GM21367 (cell line): ENCODE measurements around the gene RTL10.

ENCODE experiments used
- ATAC-seq: cut with Tn5 transposase; IDR thresholded peaks from one replicate; pipeline ENCODE4 v1.9.1; 2021; ENCODE audit not compliant: unreplicated experiment

RTL10 gene

DNA sequence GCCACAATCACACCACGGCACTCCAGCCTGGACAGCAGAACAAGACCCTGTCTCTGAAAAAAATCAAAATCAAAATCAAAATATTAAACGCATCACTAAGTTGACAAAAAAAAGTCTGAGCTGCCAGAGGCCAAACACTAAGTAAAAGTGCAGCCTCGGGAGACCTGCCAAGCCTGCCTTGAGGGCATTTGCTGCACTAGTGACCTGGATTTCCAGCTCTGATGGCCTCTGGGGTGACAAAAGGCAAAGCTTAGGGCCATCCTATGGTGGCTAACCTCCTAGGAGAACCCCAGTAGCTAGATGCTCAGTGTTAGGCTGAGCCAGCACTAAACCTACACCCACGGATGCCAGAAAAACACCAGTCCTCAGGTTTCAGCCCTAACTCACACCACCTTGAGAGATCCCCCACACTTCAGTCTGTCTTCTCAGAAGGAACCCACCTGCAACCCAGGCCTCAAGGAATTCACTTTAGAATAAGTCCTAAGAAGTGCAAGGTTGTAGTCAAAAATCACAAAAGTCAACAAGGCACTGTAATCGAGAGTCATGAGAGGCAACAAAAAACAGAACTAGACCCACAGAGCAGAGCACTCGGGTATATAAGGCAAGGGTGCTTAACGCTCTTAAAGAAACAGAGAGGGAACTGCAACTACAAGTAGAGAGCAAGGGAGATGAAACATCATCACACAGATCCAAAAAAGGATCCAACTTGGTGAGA, 28.6 kb downstream of the RTL10 start:
- ATAC-seq: no peak

DNA sequence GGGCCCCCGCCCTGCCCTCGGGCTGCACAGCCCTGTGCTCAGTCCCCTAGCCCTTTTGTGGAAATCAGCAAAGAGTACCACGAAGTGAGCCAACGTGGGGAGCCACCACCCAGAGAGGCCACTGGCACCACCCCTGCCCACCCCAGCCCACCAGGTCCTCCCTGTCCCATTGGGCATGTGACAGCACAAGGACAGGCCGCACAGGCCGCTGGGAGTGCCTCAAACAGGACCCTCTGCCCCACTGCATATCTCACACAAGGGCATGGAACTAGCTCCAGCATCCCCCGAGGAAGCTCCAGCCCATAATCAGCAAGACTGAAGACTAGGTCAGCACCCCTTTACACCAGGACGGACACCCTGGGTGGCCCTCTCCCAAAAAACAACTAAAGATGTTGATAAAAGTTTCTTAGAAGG, 29.7 kb downstream of the RTL10 start:
- ATAC-seq: no peak

DNA sequence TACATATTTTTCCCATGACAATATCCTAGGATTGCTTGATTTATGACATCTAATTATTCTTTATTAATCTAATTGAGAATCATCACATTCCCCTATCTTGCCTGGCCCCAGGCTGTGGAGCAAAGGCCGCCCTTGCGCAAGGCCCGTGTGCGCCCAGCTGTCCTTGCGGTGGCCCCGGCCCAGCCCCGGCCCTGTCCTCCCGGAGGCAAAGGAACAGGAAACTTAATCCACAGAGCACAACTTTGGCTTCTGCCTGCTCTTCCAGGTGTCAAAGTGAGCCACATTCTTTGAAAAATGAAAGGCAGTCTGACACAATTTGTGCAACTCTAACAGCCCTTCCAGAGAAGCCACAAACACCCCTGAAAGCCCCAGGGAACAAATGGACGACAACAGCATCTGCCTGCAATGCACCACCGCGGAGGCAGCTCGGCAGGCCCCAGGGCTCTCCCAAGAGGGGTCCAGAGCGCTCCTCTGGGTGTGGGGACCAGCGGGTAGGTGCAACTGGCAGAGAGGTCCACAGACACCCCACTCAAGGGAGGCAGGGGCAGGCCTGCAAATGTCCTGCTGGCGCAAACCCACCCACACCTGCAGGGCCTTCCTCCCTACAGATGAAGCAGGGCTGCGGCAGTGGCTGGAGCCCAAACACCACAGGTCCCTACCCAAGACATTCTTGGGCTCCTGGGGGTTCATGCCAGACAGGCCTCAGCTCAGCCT, 30.3 kb downstream of the RTL10 start:
- ATAC-seq: no peak

DNA sequence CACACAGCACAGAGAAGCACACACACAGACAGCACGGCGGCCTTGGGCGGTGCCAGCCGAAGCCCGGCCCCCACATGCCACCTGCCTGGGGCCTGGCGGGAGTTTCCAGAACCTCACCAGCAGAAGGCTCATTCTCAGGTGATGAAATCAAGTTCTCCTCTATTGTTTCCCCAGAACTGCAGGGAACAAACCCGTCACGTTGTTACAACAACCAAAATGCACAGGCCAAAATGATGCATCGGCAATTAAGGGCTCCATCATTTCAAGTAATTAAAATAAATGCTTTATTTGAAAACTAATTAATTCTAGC, 30.8 kb downstream of the RTL10 start:
- ATAC-seq: no peak

DNA sequence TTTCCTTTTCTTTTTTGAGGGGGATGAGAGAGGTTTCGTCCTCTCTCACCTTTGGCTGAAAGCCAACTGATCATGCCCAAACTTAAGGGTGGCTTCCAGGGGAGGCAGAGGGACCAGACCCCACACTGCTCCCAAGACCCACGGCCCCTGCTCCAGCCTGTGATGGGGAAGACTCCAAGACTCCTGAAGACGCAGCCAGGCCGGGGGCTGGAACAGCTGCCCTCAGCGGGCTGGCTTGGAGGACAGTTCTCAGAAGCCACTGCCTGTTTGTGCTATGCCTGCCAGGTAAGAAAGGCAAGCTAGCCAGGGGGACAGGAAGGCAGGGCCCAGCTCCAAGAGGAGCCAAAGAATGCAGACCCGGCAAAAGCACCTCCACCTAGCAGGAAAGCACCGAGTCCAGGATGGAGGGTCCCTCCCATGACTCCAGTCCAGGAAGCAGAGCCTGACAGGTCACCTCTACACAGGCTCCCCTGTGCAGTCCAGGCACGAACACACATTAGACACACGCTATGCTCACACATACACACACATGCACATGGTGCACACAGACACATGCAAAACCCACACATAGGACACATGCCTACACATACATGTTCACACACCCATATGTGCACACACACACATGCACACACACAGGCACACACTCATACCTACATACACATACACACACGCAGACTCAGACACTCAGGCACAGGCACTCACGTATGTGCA, 31.3 kb downstream of the RTL10 start:
- ATAC-seq: no peak

DNA sequence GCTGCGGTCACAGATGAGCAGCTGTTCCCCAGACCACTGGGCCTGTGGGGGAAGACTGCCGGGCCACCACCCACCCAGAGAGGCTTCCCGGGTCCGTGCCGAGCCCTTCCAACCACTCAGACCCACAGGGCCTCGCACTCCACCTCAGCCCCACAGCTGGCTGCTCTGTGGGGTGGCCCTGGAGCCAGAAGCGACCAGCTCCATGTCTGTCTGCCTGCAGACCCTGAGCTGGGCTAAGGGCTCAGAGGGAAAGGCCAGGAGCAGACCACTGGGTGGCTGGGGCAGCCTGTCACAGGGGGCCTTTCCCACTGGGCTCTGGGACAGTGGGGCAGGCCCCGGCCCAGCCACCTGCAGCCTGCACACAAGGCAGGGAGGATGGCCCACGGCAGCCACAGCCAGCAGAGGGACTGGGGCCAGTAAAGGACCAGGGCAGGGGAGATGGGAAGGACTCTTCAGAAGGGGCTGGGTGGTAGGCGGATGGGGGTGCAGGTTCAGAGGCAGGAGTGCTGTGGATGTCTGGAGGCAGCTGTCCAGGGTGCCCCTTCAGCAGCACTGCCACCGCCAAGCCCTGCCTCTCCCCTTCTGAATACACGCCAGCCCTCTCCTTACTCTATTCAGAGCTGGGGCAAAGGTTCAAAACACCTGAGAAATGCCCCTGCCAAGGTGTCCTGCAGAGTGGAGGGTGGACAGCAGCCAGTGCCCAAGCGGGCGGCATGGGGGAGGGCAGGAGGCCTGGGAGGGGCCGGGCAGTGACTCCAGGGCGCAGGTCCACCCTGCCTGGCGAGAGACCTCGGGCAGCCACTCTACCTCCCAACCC, 32.2 kb downstream of the RTL10 start:
- ATAC-seq: no peak

DNA sequence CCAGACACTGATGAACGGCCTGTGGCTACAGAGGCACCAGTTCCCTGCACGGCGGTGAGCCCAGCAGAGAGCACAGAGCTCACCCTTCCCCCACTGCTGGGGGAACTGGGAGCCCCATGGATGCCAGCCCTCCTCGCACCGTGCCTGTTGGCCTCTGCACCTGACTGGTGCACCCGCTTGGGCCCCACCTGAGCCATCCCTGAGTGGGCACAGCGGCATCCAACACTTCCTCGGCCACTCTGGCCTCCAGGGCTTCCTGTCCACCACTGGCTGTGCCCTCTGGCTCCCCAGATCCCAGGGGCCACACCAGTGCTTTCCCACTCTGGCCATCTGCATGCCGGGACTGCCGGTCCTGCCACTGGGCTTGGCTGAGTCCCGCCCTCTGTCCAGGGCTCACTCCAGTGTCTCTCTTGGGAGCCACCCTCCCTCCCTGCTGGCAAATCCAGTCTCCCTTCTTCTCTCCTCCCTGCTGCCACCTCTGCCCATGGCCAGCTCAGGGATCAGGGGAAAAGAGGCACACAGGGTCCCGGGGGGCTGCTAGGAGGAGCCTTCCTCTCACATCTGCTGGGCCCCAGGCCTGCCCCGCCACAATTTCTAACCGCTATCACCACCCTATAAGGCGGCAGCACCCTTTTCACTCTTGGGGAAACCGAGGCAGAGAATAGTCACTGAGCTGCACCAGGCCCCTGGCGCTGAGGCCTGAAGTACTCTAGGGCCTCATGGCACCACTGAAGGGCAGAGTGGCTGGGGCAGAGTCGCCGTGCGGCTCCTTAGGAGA, 33.0 kb downstream of the RTL10 start:
- no peak for ATAC-seq

DNA sequence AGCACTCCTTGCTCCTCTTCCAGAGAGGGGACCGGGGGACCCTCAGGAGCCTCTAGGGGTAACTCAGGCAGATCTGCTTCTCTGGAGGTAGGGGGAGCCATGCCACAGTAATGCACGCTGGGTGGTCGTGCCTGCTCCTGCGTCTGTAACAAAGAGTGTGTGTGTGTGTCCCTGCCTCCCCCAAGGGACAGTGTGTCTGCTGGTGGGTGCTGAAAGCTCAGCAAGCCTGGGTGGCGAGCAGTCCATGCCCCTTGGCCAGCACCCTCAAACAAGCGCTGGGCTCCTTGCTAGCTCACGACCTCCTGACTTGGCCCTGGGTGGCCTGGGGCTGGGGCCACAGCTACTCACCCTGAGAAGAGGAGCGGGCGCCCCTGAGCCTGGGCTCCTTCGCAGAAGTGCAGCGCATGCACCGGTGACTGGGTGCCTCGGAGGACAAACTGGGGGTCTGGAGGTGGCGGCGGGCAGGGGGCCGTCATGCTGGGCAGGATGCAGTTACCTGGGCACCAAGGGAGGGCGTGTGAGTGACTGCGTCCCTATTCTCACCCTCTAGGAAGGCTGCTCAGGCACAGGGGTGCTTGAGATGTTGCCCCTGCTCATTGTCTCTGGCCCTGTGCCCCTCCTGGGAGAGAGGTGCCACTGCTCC, 33.7 kb downstream of the RTL10 start:
- no peak for ATAC-seq

DNA sequence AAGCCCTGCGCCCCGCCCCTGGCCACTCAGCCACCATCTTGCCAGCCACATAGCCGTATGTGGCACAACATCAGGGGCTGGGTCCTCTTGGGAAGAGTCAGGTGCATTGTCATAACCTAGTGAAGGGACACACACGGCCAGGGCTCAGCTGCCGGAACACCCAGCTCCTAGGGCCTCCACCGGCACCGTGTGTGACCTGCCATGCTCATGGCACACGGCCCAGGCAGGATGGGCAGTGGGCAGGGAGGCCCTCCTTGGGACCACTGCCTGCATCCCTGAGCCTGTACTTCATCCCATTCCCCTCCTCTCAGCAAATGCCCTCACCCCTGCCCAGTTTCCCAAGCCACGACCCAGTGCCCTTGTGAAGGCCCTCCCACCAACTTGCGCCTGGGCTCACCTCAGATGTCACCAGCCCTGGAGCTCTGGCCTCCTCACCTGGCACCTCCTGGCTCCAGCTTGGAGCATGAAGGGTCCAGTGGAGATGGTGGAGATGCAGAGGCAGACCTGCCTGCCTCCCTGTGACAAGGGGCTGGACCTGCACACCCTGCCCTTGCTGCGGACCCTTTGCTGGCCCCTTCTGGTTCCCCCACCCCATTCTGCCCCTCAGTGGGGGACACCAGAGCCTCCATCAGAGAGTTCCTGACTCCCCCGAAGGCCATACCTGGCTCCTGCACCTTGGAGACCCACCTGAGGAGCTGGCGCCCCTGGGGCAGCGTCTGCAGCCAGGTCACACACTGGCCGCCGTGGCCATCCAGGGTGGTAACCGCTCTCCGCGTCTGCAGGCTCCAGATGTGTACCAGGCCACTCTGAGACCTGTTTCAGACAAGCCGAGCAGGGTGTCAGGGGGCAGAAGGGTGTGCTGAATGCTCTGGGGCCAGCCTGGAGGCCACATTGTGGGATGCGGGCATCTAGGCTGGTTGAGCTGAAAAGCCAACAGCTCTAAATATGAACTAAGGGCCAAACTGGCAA, 34.5 kb downstream of the RTL10 start:
- ATAC-seq: no peak

DNA sequence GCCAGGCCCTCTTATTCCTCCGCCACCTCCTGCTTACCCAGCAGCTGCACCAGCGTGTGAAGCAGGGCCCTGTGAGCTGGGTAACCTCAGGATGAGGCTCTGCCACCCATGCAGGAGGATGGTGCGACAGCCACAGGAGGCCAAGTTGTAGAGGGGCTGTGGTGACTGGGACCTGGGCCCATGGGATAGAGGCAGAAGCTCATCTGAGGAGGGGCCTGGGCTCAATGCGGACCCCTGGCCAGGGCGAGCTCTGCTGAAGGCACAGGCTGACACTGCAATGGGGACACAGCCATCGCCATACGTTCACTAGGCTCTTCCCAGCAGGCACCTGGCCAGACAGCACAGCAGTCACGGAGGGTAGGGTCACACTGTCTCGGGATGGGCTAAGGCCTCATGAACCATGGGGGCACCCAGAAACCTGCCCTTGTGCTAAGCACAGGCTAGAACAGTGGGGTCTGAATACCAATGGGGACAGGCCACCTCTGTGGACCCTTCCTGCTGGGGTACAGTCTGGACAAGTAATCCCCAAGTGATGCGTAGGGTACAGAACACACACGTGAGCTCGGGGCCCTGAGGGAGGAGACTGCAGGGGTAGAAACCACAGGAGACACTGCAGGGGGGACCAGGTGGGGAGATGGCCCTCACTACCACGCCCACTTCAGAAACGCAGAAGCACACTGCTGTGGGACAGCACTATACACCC, 35.3 kb downstream of the RTL10 start:
- ATAC-seq: no peak

DNA sequence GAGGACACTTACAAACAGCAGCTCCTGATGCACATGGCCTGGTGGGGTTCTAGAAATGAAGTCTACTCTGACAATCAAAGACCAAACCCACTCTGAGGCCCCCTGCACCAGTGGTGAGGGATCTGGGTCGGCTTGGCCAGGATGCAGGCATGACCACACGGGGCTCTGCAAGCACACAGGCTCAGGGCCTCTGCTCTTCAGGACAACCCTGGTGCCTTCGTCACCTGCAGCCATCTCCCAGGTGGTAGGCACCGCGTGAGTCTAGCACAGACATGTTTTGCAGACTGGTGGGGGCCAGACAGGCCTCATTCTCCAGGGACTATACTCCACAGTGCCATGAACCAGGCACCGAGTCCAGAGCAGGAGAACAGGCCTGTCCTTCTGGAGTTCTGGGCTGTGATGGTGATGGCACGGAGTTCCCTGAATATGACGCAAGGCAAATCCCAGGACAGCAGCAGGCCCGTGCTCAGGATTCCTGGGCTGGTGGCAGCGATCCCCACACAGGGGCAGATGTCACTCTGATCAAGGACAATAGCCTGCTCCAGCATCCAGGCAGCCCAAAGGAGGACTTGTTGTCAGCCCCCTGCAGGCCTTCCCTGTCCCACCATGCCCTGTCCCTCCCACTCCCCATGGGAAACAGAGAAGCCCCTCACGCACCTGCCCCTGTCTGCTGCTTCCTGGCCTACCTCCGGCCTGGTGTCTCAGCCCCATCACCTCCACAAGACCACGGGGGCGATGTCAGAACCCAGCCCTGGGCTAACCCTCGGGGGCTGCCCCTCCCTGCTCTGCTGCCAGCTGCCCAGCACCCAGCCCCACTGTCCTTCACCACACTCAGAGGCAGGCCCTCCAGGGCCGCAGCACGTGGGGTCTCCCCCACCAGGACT, 36.1 kb downstream of the RTL10 start:
- no peak for ATAC-seq

DNA sequence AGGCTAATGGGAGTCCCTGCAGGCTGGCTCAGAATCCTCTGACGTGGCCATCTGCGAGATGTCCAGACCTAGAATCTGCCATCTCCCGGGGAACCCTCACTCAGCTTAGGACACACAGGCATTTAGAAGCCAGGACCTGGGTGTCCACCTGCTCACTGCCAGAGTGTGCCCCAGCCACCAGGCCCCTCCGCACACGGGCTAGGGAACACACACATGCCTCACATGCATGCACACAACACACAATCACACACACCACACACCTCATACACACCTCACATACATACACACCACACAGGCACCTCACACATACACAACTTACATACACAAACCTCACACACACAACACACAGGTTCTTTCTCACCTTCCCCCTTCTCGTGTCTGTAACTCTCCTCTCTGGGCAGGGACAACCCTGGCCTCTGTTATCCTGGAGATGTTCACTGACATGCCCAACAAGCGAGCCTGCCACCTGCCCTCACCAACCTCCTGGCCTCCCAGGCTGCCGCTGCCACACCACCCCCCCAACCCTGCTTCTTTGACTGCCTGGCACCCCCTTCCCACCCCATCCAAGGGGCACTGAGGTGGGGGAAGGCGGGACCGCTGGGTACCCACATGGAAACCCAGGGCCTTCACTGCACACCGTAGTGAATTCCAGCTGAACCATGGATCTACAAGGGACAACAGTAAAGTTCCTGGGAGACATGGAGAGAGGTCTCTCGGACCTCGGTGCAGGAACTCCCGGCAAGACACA, 38.1 kb downstream of the RTL10 start:
- no peak for ATAC-seq

DNA sequence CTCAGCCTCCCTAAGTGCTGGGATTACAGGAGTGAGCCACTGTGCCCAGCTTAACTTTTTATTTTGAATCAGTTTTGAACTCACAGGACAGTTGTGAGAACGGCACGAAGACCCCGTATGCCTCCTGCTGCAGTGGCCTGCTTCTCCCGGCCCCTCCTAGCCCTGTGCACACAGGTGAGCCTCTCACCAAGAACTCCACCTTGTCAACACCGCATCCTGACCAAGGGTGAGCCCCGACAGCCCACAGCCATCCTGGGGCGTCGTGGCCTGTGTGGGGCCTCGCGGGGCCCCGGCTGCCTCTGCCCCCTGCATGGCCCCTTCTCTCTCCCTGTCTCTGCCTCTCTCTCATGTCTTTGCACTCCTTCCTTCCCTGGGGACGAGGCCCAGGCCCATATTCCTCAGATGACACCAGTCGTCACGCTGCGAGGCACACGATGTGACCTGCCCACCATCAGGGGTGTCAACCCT, 38.8 kb downstream of the RTL10 start:
- no peak for ATAC-seq

DNA sequence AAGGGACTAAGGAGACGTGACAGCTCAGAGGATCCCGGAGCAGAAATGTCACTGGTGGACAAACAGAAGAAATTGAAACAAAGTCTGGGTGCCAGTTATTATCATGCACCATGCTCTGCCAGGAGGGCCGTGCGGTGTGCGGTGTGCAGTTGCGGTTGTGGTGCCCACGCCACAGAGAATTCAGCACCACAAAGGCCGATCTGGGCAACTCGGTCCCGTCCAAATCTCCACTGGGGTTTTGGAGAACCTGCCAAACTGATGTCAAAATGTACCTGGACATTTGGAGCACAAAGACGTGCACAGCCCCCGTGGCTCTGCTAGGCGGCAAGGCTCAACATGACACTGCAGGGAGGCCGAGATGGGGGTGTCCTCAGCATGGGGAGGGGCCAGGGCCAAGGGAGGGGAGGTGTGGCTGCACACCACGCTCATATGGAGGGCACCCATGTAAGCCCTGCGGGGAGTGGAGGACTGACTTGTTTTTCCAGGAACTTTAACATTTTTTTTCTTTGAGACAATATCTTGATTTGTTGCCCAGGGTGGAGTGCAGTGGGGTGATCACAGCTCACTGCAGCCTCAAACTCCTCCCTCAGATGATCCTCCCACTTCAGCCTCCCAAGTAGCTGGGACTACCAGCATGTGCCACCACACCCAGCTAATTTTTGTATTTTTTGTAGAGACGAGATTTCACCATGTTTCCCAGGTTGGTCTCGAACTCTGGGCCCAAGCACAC, 39.4 kb downstream of the RTL10 start:
- no peak for ATAC-seq

DNA sequence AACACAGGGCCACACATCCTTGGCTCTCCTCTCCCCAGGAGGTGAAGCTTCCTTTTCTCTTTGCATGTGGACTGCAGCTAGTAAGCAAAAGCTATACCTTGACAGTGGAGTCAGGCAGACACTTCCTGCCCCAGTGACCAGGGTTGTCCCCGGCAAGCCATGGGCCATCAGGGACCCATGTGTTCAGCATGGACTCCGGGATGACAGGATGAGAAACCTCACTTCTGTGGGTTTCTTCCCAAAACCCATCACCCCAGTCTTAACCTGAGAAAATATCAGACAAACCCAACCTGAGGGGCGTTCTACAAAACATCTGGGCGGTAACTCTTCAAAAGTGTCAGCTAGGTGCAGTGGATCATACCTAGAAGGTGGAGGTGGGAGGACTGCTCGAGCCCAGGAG, 40.2 kb downstream of the RTL10 start:
- ATAC-seq: no peak

DNA sequence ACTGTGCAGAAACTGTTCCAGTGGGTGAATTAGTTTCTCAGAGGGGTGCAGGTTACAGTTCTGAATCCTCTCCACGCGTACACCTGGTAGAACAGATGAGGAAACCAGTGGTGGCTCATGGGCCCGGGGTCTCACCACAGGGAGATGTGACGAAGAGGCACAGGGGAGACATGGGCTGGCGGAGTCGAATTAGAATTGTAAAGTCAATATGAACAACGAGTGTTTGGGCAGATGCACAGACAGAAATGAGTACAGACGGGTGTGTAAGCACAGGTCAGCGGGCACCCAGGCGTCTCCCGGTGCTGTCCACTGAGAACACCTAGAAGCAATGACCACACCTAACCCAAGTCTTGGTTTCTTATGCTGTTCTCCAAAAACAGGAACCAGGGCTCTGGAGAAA, 41.8 kb downstream of the RTL10 start:
- ATAC-seq: no peak
